ENCODE results near the gene MAJIN.

Gene MAJIN

GRCh38 chr11:64909653-64910343 is 62.1 kb downstream of the MAJIN start:
- DNase-seq = no peak

- DNase-seq = no peak
Measured at GRCh38 chr11:64908766-64909165, 63.1 kb downstream of the MAJIN start.

- DNase-seq = no peak
Measured at GRCh38 chr11:64906314-64906635, 65.6 kb downstream of the MAJIN start.

- DNase-seq = no peak
Measured at GRCh38 chr11:64905516-64906313, 66.2 kb downstream of the MAJIN start.

- no peak for DNase-seq
Measured at GRCh38 chr11:64903291-64903833, 68.5 kb downstream of the MAJIN start.

- no peak for DNase-seq
Measured at GRCh38 chr11:64902102-64902900, 69.6 kb downstream of the MAJIN start.

GRCh38 chr11:64900774-64901173 is 71.1 kb downstream of the MAJIN start:
- no peak for DNase-seq

GRCh38 chr11:64900263-64900678 is 71.6 kb downstream of the MAJIN start:
- DNase-seq = no peak

- DNase-seq = no peak
Measured at GRCh38 chr11:64898541-64898940, 73.4 kb downstream of the MAJIN start.

GRCh38 chr11:64898076-64898445 is 73.8 kb downstream of the MAJIN start:
- no peak for DNase-seq

GRCh38 chr11:64897381-64898075 is 74.4 kb downstream of the MAJIN start:
- no peak for DNase-seq

GRCh38 chr11:64896448-64897022 is 75.4 kb downstream of the MAJIN start:
- DNase-seq = no peak

GRCh38 chr11:64894812-64895452 is 77.0 kb downstream of the MAJIN start:
- DNase-seq = no peak

GRCh38 chr11:64894070-64894811 is 77.7 kb downstream of the MAJIN start:
- peak; percentile 80 for DNase-seq

- DNase-seq = no peak
Measured at GRCh38 chr11:64893194-64894069, 78.5 kb downstream of the MAJIN start.

GRCh38 chr11:64892838-64893193 is 79.1 kb downstream of the MAJIN start:
- no peak for DNase-seq

GRCh38 chr11:64892411-64892831 is 79.5 kb downstream of the MAJIN start:
- no peak for DNase-seq

- no peak for DNase-seq
Measured at GRCh38 chr11:64891880-64892279, 80.0 kb downstream of the MAJIN start.

- DNase-seq = no peak
Measured at GRCh38 chr11:64891215-64891848, 80.6 kb downstream of the MAJIN start.

GRCh38 chr11:64890522-64890939 is 81.4 kb downstream of the MAJIN start:
- DNase-seq = no peak

All from right hindlimb (tissue), 1 donor.